GM21367 (cell line): ENCODE data around the gene FHOD1.

Source experiments
- ATAC-seq: cut with Tn5 transposase; IDR thresholded peaks from one replicate; pipeline ENCODE4 v1.9.1; 2021; ENCODE audit not compliant: unreplicated experiment

FHOD1 gene

DNA sequence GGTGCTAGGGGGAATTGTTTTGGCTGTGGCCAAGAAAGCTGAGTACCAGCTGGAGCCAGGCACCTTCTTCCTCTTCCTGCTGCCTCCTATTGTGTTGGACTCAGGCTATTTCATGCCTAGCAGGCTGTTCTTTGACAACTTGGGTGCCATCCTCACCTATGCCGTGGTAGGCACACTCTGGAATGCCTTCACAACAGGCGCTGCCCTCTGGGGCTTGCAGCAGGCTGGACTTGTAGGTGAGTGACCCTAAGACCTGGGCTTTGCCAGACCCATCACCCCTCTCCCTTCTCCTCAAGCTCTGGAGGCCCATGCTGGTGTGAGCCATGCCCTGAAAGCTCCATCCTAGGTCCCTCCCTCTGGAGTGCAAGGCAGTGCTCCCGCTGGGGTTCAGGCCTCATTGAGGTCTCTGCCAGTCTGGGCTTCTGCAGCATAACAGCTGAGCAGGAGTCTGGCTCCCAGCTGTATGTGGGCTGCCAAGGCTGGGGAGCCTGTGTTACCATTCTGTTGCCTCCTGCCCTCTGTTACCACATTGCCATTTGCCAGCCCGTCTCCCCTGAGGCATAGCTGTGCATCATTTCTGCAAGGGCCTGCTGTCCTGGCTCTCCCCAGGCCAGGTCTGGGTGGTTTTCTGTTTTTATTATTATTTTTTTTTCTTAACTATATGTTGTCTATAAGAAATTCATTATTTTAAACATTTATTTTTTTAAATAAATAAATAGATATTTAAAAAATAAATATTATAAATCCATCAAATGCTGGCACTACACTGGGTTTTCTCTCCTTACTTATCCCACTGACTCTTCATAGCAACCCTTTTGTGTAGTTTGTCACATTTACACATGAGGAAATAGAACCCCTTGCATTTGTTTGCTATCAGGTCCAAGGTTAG is 5.6 kb upstream of the FHOD1 start:
- no peak for ATAC-seq

- no peak for ATAC-seq
Observed at GRCh38 chr16:67250045-67250327, 2.7 kb upstream of the FHOD1 start.

DNA sequence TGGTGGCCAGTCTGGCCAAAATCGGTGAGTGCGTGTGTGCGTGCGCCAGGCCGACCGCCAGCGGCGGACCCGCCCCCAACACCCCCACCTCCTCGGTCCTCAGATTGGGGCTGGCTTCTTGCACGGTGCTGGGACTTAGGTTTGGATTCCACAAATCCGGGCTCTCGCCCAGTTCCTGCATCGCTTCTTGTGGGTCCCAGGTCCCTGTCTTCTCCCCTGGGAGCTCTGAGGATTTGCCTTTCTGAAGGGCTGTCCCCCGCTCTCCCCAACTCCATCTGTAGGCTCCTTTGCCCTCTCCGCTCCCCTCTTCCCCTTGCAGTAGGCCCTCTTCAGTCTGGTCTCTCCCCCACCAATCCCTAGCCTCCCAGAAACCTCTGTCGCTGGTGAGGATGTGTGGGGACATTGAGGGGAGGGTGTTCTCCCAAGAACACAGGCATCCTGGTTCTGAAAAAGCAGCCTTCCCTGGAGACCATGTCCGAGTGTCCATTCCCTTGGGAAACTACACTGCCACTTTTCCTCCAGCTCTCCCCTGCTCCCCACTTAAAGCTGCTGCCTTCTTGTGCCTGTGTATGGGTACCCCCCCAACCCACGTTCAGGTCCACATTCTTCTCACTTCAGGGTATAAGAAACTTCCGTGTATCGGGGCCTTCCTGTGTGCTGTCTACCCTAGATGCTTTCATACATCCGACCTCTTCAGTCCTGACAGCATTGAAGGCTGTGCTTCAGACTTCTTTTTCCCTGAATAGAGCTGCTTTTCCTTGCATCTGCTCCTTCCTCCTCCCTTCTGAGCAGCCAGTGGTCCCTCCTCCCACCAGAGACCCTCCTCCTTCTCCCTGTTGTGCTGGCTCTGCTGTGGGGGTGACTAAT is 2.1 kb upstream of the FHOD1 start:
- ATAC-seq: no peak

GRCh38 chr16:67248401-67249177 is 1.3 kb upstream of the FHOD1 start, which contains the start of gene SLC9A5:
SLC9A5 (plus strand) TSS chr16:67248979; CDS start chr16:67249015, 36 bp downstream.
- no peak for ATAC-seq

DNA sequence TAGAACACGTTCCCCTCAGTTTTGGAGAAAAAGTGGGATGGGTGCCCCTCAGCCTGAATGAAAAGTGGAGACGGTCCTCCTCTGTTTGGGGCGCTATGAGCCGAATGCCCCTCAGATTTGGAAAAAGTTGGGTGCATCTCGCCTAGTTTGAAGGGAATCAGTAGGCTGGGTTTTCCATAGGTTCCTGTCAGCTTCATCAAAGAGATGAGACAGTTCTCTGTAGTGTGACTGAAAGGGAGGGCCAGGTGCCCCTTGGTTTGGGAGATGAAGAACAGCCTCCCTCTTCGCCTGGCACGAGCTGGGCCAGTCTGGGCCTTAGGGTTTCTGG is 756 bp upstream of the FHOD1 start:
- no peak for ATAC-seq

GRCh38 chr16:67246756-67247191 is 507 bp downstream of the FHOD1 start:
- ATAC-seq: peak; percentile 4

GRCh38 chr16:67246081-67246755 is 1.1 kb downstream of the FHOD1 start:
- peak; percentile 16 for ATAC-seq

- no peak for ATAC-seq
Observed at GRCh38 chr16:67245674-67246080, 1.6 kb downstream of the FHOD1 start.

GRCh38 chr16:67245186-67245585 is 2.1 kb downstream of the FHOD1 start:
- ATAC-seq: no peak

DNA sequence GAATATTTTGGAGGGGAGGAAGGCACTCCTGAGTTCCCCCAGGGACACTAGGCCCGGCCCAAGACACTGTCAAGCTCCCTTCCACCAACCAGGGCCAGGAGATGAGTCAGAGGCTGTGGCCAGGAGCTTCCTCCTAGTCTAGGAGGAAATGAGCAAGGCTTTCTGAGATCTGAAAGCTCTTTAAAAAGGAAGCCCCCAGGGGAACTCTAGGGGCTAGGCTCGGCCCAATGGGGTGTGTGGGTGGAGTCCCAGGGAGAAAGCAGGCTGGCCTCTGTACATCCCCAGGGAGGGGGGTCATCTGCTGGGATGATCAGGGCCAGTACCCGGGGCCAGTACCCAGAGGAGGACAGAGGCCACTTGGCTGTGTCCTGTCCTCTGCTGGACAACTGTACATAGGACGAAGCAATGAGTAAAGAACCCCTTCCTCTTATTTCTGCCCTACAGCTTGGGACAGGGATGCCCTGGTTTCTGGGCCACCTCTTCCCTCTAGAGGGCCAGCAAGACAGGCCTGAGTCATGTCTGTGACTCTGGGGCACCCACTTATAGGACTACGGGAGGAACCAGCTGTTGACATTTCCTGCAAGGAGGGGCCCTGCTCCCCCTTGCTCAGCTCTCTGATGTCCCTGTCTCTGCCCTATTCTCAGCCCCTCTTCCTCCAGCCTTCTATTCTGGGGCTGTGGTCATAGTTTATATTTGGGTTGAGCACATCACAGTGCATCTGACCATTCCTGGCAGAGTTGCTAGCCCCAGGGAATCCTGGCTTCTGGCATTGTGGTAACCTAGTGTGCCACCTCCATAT is 2.7 kb downstream of the FHOD1 start:
- ATAC-seq: peak; percentile 47

DNA sequence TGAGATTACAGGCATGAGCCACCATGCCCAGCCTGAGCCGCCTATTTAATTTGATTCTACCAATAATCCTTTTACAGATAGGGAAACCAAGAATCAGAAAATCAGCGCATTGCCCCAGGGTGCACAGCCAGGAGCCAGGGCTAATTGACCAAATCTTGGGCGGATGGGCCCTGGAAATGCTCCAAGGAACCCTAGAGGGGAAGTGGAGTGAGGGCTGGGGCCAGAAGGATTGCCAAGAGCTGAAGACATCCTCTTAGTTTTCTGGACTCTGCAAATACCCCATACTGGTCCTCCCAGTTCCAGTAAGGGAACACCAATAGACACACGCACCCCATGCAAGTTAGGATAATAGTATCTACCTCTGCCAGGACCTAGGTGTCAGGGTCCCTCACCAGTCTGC is 3.8 kb downstream of the FHOD1 start:
- ATAC-seq: no peak

DNA sequence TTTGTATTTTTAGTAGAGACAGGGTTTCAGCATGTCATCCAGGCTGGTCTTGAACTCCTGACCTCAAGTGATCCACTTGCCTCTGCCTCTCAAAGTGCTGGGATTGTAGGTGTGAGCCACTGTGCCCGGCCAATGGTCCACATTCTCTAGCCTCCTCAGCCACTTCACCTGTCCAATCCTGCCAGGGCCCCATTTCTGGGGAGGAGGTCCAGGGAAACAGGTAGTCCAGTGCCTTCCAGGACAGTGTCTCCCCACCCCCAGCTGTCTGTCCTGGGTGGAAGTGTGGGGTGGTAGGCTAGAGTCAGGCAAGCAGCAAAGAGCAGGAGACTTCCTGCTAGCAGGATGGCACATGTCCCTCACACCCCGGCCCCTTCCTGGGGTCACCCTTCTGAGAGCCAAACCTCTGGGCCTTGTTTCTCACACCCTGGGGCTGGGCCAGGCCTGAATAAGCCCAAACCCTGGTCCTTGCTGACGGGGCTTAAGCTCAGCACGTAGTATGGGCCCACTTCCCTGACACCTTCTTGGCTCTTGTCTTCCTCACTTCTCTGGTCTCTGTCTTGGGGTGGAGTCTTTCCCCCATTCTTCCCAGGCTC is 5.0 kb downstream of the FHOD1 start:
- no peak for ATAC-seq

DNA sequence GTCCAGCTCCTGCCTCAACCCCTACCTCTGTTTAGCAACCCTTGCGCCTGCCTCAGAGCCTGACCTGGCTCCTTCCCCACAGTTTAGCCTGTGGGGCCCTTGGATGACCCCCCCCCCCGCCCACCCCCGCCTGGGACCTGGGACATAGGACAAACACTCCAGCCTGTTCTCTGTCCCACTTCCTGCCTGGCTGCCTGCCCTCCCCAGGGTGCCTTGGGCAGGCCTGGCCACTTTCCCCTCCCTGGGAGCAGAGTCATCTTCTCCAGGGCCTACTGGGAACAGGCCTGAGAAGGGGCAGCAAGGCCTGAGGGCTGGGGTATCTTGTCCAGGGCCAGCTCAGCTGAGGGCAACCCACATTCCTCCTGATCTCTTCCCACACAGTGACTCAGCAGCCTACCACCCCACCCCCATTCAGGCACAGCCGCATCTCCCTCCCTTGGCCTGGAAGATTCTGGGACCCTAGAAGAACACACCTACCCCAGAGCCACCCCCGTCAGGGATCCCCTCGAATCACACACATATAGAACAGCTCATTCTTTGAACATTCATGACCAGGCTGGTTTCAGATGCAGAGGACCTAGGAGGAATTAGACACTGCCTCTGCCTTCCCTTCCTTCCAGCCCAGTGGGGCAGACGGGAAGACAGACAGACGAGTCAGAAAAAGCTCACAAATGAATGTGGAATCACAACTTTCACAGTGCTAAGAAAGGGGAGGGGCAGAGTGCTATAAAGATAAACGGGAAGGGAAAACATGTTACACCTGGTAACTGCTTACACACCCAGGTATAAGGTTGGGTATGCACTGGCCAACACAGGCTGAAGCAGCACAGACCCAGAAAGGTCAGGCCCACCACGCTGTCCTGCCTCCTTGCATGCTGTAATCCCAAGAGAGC is 6.0 kb downstream of the FHOD1 start:
- ATAC-seq: no peak

- no peak for ATAC-seq
Observed at GRCh38 chr16:67240506-67240905, 6.8 kb downstream of the FHOD1 start.

- ATAC-seq: no peak
Observed at GRCh38 chr16:67238806-67239470, 8.3 kb downstream of the FHOD1 start.

- ATAC-seq: no peak
Observed at GRCh38 chr16:67238278-67238575, 9.1 kb downstream of the FHOD1 start.

DNA sequence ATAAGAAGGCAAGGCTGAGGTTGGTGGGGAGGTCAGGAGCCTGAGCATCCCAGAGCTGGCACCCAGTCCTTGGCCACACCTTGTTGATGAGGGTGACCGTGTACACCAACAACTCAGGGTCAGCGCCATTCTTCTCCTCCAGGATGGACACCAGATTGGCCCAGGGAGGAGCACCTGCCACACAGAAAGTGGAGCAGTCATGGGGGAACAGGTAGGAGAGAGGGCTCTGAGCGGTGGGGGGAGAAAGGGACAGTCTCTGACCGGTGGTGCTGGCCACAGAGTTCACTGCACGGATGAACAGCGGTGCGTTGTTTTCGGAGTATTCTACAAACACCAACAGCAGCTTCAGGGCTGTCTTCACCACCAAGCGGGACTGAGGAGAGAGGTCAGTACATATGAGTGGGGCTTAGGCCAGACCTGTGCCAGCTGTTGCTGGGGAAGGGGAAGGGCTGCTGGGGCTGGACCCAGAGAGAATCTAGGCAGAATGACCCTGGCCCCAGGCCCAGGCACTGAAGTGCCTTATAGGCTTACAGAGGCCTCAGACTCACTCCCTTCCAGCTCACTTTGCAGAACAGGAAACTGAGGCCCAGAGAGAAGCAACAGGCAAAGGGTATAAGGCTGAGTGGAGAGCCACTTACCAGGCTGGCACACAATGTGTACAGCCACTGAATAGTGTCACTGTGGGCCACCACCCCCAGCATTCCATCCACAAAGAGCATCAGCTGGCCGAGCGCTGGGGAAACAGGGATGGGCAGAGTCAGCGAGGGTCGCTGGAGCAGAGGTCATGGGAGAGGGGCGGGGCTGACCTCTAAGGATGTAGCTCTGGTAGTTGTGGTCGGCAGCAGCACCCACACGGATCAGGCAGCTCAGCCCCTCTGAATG is 9.6 kb downstream of the FHOD1 start:
- no peak for ATAC-seq
